ENCODE results near the gene IGF2R.

IGF2R gene

DNA sequence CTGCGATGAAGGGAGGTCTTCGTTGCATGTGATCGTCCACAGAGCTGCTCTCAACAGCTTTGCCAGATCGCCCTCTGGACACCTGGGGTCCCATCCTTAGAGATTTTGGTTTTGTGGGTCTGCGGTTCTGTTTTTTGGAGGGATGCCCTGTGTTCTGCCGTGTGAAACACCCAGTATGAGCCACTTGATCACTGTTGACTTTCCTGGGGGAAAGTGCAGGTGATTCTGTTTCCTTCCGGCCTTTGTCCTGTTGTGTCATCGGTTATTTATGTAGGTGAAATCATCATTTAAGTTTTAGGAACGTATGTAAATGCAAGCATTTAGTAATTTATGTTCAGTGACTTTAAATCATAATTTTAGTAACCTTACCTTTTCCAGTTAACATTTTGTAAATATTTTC is 96.3 kb downstream of the IGF2R start:
- no peaks in the 10 kb centered on the region for H3K9me3 ChIP-seq (ENCODE audit: control insufficient read depth in 5 of 5, low read length in 5 of 5)
- no peak overlapping the region for H3K9ac ChIP-seq (ENCODE audit: low read length in 5 of 5)
- H3K4me1 ChIP-seq (ENCODE audit: control insufficient read depth in 5 of 5, insufficient read depth in 5 of 5, low read length in 5 of 5): peaks cover 0 to 4% (median 0%) of the 10 kb centered on the region in 5 donors
- peak overlapping the region; percentile 40 for H3K27ac ChIP-seq (ENCODE audit: low read depth, low read length)
- no peaks in the 10 kb centered on the region for H3K27me3 ChIP-seq (ENCODE audit: control insufficient read depth in 5 of 5, insufficient read depth in 4 of 5, low read length in 5 of 5)
- no peak overlapping the region for H3K4me3 ChIP-seq (ENCODE audit: low read depth in 1 of 5, low read length in 5 of 5)
- peaks cover 13 to 89% (median 81%) of the 10 kb centered on the region in 5 donors for H3K36me3 ChIP-seq (ENCODE audit: control insufficient read depth in 5 of 5, insufficient read depth in 5 of 5, low read length in 5 of 5)

DNA sequence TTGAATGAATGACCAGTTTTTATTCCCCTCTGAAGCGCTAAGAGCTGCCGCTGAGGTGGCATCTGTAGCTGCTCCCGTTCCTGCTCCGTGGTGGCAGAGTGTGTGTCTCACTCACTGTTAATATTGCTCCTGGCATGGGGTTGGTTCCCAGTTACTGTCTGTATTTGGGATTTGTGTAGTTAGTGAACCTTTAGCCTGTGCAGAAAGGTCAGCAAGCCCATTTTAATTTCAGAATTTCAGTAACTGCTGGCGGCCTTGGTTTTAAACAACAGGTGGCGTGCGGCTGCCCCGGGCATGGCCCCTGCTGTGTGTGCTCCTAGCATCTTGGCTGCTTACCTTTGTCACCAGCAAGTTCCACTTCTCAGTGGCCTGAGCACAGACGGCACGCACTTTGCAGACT is 98.7 kb downstream of the IGF2R start:
- no peaks in the 10 kb centered on the region for H3K9me3 ChIP-seq (ENCODE audit: control insufficient read depth in 5 of 5, low read length in 5 of 5)
- H3K36me3 ChIP-seq (ENCODE audit: control insufficient read depth in 5 of 5, insufficient read depth in 5 of 5, low read length in 5 of 5): peaks cover 5 to 89% (median 84%) of the 10 kb centered on the region in 5 donors
- no peaks in the 10 kb centered on the region for H3K27me3 ChIP-seq (ENCODE audit: control insufficient read depth in 5 of 5, insufficient read depth in 4 of 5, low read length in 5 of 5)
- peaks cover 0 to 4% (median 0%) of the 10 kb centered on the region in 5 donors for H3K4me1 ChIP-seq (ENCODE audit: control insufficient read depth in 5 of 5, insufficient read depth in 5 of 5, low read length in 5 of 5)
- no peak overlapping the region for H3K27ac ChIP-seq (ENCODE audit: low read depth, low read length)
- no peak overlapping the region for H3K4me3 ChIP-seq (ENCODE audit: low read depth in 1 of 5, low read length in 5 of 5)
- no peak overlapping the region for H3K9ac ChIP-seq (ENCODE audit: low read length in 5 of 5)

DNA sequence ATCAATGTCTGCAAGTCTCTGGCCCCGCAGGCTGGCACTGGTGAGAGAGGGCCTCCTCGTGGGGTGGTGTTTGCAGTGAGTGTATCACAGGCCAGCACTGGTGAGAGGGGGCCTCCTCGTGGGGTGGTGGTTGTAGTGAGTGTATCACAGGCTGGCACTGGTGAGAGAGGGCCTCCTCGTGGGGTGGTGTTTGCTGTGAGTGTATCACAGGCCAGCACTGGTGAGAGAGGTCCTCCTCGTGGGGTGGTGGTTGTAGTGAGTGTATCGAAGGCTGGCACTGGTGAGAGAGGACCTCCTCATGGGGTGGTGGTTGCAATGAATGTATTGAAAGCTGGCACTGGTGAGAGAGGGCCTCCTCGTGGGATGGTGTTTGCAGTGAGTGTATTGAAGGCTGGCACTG is 99.5 kb downstream of the IGF2R start:
- Histone ChIP-seq H3K4me3 (ENCODE audit: low read depth in 1 of 5, low read length in 5 of 5) (no peak overlapping the region), H3K9ac (ENCODE audit: low read length in 5 of 5) (no peak overlapping the region), H3K9me3 (ENCODE audit: control insufficient read depth in 5 of 5, low read length in 5 of 5) (no peaks in the 10 kb centered on the region), H3K27me3 (ENCODE audit: control insufficient read depth in 5 of 5, insufficient read depth in 4 of 5, low read length in 5 of 5) (no peaks in the 10 kb centered on the region), H3K4me1 (ENCODE audit: control insufficient read depth in 5 of 5, insufficient read depth in 5 of 5, low read length in 5 of 5) (peaks cover 0 to 4% (median 0%) of the 10 kb centered on the region in 5 donors), H3K27ac (ENCODE audit: low read depth, low read length) (no peak overlapping the region), H3K36me3 (ENCODE audit: control insufficient read depth in 5 of 5, insufficient read depth in 5 of 5, low read length in 5 of 5) (peaks cover 4 to 89% (median 87%) of the 10 kb centered on the region in 5 donors)

DNA sequence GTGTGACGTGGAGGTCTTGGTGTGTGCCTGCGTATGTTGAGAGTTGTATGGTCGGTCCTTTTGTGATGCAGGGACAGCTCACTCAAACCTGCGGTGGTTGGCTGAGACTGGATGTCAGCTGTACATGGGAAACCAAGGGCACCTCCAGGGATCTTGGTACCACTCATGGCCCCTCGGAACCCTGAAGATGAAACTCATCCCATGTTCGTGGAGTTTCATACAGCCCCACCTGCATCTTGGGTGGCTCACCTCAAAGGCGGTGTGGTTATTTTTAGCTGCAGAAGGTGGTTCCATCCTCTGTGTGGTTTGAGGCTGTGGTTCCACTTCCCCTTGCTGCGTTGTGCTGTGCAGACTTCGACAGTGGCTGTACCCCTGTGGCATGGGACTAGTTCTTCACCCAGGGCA is 100.2 kb downstream of the IGF2R start:
- Histone ChIP-seq H3K27ac (ENCODE audit: low read depth, low read length) (no peak overlapping the region), H3K9ac (ENCODE audit: low read length in 5 of 5) (no peak overlapping the region), H3K36me3 (ENCODE audit: control insufficient read depth in 5 of 5, insufficient read depth in 5 of 5, low read length in 5 of 5) (peaks cover 10 to 89% (median 87%) of the 10 kb centered on the region in 5 donors), H3K4me3 (ENCODE audit: low read depth in 1 of 5, low read length in 5 of 5) (no peak overlapping the region), H3K4me1 (ENCODE audit: control insufficient read depth in 5 of 5, insufficient read depth in 5 of 5, low read length in 5 of 5) (peaks cover 0 to 4% (median 0%) of the 10 kb centered on the region in 5 donors), H3K27me3 (ENCODE audit: control insufficient read depth in 5 of 5, insufficient read depth in 4 of 5, low read length in 5 of 5) (no peaks in the 10 kb centered on the region), H3K9me3 (ENCODE audit: control insufficient read depth in 5 of 5, low read length in 5 of 5) (no peaks in the 10 kb centered on the region)

DNA sequence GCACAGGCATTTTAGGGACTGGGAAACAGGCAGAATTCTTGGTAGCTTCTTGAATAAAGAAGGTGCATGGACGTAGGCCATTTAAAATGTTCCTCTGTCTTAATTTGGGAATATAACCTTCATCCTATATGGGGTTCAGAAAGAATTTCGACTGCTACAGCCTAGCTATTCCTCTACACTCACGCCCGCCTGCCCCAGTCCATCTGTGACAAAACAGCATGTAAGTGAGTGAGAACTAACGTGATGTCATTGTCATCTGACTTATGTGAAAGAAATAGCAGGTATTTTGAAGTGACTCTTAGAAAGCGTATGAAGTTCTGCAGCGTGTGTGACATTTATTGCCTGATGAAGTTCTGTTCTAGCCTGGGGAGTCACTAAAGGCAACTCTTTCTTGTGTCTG is 100.6 kb downstream of the IGF2R start:
- H3K27me3 ChIP-seq (ENCODE audit: control insufficient read depth in 5 of 5, insufficient read depth in 4 of 5, low read length in 5 of 5): no peaks in the 10 kb centered on the region
- no peak overlapping the region for H3K9ac ChIP-seq (ENCODE audit: low read length in 5 of 5)
- H3K4me3 ChIP-seq (ENCODE audit: low read depth in 1 of 5, low read length in 5 of 5): no peak overlapping the region
- H3K36me3 ChIP-seq (ENCODE audit: control insufficient read depth in 5 of 5, insufficient read depth in 5 of 5, low read length in 5 of 5): peaks cover 11 to 89% (median 87%) of the 10 kb centered on the region in 5 donors
- H3K27ac ChIP-seq (ENCODE audit: low read depth, low read length): no peak overlapping the region
- no peaks in the 10 kb centered on the region for H3K9me3 ChIP-seq (ENCODE audit: control insufficient read depth in 5 of 5, low read length in 5 of 5)
- H3K4me1 ChIP-seq (ENCODE audit: control insufficient read depth in 5 of 5, insufficient read depth in 5 of 5, low read length in 5 of 5): peaks cover 0 to 4% (median 0%) of the 10 kb centered on the region in 5 donors

DNA sequence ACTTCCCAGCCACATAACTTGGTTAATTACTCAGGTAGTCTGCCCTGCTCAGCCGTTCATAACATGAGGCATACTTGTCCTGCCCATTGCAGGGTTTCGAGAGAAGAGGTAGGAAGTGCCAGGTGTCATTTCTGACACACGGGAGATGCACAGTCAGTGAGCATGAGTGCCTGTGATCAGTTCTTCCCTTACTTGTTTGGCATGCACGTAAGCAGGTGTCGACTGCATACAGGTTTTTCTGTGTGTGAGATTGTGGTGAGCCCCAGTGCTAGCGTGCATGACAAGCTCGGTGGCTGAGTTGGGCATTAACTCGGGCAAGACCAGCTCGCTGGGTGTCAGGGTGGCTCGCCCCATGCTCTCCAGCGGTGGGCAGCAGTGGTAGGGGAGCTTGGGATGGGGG is 101.5 kb downstream of the IGF2R start:
- Histone ChIP-seq H3K9me3 (ENCODE audit: control insufficient read depth in 5 of 5, low read length in 5 of 5) (no peaks in the 10 kb centered on the region), H3K27me3 (ENCODE audit: control insufficient read depth in 5 of 5, insufficient read depth in 4 of 5, low read length in 5 of 5) (no peaks in the 10 kb centered on the region), H3K9ac (ENCODE audit: low read length in 5 of 5) (no peak overlapping the region), H3K27ac (ENCODE audit: low read depth, low read length) (no peak overlapping the region), H3K36me3 (ENCODE audit: control insufficient read depth in 5 of 5, insufficient read depth in 5 of 5, low read length in 5 of 5) (peaks cover 8 to 88% (median 87%) of the 10 kb centered on the region in 5 donors), H3K4me3 (ENCODE audit: low read depth in 1 of 5, low read length in 5 of 5) (no peak overlapping the region), H3K4me1 (ENCODE audit: control insufficient read depth in 5 of 5, insufficient read depth in 5 of 5, low read length in 5 of 5) (no peaks in the 10 kb centered on the region)

DNA sequence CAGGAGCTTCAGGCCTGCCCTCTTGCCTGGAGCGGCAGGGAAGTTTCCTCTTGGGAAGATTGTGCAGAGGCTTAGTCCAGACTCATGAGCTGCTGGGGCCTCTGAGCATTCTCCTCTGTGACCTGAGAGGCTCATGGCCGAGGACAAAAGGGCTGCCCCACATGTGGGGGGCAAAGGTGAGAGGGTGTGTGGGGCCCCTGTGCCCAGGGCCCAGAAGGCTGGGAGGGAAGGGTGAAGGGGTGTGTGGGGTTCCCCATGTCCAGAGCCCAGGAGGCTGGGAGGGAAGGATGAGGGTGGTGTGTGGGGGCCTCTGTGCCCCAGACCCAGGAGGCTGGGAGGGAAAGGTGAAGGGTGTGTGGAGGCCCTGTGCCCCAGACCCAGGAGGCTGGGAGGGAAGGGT is 101.9 kb downstream of the IGF2R start:
- Histone ChIP-seq H3K27me3 (ENCODE audit: control insufficient read depth in 5 of 5, insufficient read depth in 4 of 5, low read length in 5 of 5) (no peaks in the 10 kb centered on the region), H3K36me3 (ENCODE audit: control insufficient read depth in 5 of 5, insufficient read depth in 5 of 5, low read length in 5 of 5) (peaks cover 12 to 92% (median 91%) of the 10 kb centered on the region in 5 donors), H3K4me3 (ENCODE audit: low read depth in 1 of 5, low read length in 5 of 5) (no peak overlapping the region), H3K9ac (ENCODE audit: low read length in 5 of 5) (no peak overlapping the region), H3K27ac (ENCODE audit: low read depth, low read length) (no peak overlapping the region), H3K9me3 (ENCODE audit: control insufficient read depth in 5 of 5, low read length in 5 of 5) (no peaks in the 10 kb centered on the region), H3K4me1 (ENCODE audit: control insufficient read depth in 5 of 5, insufficient read depth in 5 of 5, low read length in 5 of 5) (no peaks in the 10 kb centered on the region)

DNA sequence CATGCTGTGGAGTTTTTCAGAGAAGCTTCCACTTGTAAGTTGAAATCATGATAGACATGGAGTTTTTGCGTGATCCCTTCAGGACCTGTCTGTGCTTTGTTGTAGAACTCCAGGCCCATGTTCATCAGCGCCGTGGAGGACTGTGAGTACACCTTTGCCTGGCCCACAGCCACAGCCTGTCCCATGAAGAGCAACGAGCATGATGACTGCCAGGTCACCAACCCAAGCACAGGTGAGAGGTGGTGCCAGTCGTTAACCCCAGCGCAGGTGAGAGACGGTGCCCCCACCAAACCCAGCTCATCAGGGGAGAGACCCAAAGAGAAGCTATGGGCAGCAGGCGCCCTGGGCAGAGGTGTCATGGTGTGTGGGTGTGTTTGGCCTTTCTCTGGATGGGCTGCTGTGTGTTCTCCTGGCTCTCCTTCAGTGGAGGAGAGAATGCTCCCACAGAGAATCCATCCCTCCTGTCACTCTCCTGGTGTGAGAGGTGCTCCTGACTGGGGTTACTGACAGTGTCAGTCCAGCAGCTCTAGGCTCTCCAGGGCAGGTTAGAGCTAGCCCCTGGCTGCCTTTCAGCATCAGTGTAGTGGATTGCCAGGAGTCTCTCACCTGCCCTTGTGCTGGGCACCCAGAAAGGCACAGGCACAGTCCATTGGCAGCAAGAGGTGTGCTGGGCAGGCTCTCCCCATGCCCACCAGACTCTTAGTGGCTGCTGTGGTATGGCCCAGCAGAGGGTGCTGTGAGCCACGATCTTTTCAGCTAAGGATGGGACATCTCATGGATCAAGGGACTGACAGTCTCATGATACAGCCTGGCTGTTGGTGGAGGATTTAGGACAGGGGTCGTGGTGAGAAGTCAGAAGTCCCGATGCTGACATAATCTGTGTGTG is 103.2 kb downstream of the IGF2R start:
- H3K4me1 ChIP-seq (ENCODE audit: control insufficient read depth in 5 of 5, insufficient read depth in 5 of 5, low read length in 5 of 5): no peaks in the 10 kb centered on the region
- no peak overlapping the region for H3K9ac ChIP-seq (ENCODE audit: low read length in 5 of 5)
- H3K36me3 ChIP-seq (ENCODE audit: control insufficient read depth in 5 of 5, insufficient read depth in 5 of 5, low read length in 5 of 5): peaks cover 17 to 98% (median 98%) of the 10 kb centered on the region in 5 donors
- H3K9me3 ChIP-seq (ENCODE audit: control insufficient read depth in 5 of 5, low read length in 5 of 5): no peaks in the 10 kb centered on the region
- H3K27me3 ChIP-seq (ENCODE audit: control insufficient read depth in 5 of 5, insufficient read depth in 4 of 5, low read length in 5 of 5): no peaks in the 10 kb centered on the region
- H3K27ac ChIP-seq (ENCODE audit: low read depth, low read length): no peak overlapping the region
- no peak overlapping the region for H3K4me3 ChIP-seq (ENCODE audit: low read depth in 1 of 5, low read length in 5 of 5)

DNA sequence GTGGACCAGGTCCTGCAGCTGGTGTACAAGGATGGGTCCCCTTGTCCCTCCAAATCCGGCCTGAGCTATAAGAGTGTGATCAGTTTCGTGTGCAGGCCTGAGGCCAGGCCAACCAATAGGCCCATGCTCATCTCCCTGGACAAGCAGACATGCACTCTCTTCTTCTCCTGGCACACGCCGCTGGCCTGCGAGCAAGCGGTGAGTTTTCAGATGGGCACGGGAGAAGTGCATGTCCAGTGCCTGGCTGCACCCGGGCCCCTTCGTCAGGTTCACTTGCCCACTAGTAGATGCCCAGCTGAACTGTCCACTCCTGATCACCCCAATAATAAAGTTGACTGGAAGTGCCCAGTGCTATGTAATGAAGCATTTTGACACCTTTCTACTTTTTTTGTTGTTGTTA is 104.4 kb downstream of the IGF2R start:
- Histone ChIP-seq H3K4me3 (ENCODE audit: low read depth in 1 of 5, low read length in 5 of 5) (no peak overlapping the region), H3K27ac (ENCODE audit: low read depth, low read length) (no peak overlapping the region), H3K36me3 (ENCODE audit: control insufficient read depth in 5 of 5, insufficient read depth in 5 of 5, low read length in 5 of 5) (peaks cover 22 to 99% (median 95%) of the 10 kb centered on the region in 5 donors), H3K27me3 (ENCODE audit: control insufficient read depth in 5 of 5, insufficient read depth in 4 of 5, low read length in 5 of 5) (no peaks in the 10 kb centered on the region), H3K9ac (ENCODE audit: low read length in 5 of 5) (no peak overlapping the region), H3K9me3 (ENCODE audit: control insufficient read depth in 5 of 5, low read length in 5 of 5) (no peaks in the 10 kb centered on the region), H3K4me1 (ENCODE audit: control insufficient read depth in 5 of 5, insufficient read depth in 5 of 5, low read length in 5 of 5) (no peaks in the 10 kb centered on the region)

DNA sequence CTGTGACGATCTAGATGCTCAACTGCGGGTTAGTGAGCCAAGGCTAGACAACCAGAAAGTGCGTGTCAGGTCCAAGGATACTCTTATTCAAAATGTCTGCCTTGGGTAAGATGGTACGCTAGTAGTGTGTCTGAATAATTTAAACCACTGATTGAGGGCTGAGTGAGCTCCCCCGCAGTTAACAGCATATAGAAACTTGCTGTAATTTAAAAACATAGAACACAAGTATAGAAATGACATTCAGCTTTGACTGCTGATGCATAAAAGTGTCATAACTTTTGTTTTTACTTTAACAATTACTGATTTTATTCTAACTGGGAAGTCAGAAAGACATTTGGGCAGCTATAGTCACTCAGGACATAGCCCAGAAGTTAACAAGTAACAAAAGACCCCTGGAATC is 107.1 kb downstream of the IGF2R start:
- Histone ChIP-seq H3K4me3 (ENCODE audit: low read depth in 1 of 5, low read length in 5 of 5) (no peak overlapping the region), H3K36me3 (ENCODE audit: control insufficient read depth in 5 of 5, insufficient read depth in 5 of 5, low read length in 5 of 5) (peaks cover 22 to 96% (median 94%) of the 10 kb centered on the region in 5 donors), H3K27ac (ENCODE audit: low read depth, low read length) (no peak overlapping the region), H3K9ac (ENCODE audit: low read length in 5 of 5) (no peak overlapping the region), H3K4me1 (ENCODE audit: control insufficient read depth in 5 of 5, insufficient read depth in 5 of 5, low read length in 5 of 5) (no peaks in the 10 kb centered on the region), H3K9me3 (ENCODE audit: control insufficient read depth in 5 of 5, low read length in 5 of 5) (no peaks in the 10 kb centered on the region), H3K27me3 (ENCODE audit: control insufficient read depth in 5 of 5, insufficient read depth in 4 of 5, low read length in 5 of 5) (no peaks in the 10 kb centered on the region)
